ENCODE measurements around the gene TIAM1.

DNA sequence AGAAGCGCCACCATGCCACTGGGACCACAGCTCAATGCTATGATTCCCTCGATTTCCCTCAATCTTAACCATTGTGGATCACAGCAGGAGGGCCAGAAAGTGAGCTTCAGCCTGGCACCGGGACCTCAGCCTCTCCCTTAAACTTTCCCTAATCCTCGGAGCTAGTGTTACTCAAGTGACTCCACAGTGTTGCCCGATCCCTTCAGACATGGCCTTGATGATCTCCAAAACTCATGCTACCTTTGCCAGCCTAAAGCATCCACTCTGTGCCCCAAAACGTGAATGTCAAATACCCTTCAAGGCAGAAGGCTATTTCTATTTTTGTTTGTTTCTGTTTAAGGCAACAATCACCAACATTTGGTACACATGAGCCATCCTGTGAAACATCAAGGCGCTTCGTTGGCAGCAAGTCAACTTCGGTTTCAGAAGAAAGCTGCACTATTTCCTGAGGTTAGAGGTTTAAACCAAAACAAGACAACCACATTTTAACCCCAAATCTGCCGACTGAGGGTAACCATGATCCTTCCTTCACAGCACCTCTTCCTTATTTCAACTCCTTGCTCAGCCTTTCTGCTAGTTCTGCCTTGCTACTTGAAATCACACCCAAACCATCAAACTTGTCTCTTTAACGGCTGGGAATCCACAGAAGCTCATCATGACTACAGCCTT lies 211.4 kb downstream of the TIAM1 start:
- TF ChIP-seq POLR2A (IDR thresholded peaks at IDR 0.05) = no peak
- TF ChIP-seq, protein P1, sequence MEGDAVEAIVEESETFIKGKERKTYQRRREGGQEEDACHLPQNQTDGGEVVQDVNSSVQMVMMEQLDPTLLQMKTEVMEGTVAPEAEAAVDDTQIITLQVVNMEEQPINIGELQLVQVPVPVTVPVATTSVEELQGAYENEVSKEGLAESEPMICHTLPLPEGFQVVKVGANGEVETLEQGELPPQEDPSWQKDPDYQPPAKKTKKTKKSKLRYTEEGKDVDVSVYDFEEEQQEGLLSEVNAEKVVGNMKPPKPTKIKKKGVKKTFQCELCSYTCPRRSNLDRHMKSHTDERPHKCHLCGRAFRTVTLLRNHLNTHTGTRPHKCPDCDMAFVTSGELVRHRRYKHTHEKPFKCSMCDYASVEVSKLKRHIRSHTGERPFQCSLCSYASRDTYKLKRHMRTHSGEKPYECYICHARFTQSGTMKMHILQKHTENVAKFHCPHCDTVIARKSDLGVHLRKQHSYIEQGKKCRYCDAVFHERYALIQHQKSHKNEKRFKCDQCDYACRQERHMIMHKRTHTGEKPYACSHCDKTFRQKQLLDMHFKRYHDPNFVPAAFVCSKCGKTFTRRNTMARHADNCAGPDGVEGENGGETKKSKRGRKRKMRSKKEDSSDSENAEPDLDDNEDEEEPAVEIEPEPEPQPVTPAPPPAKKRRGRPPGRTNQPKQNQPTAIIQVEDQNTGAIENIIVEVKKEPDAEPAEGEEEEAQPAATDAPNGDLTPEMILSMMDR (IDR thresholded peaks at IDR 0.05) = no peak
